ENCODE data around the gene SRRT. TPM values are rescaled to one million over a fixed set of nuclear protein-coding genes. Genes with fewer than 3 reads are reported as not detected.

Gene SRRT
- total and polyA plus RNA-seq, 4 donors = 21.3 to 158 (median 104) TPM

- 100% methylated on average over 2 of the region's 5 CpGs for WGBS (ENCODE audit: insufficient coverage)
- no peaks in the 10 kb centered on the region for H3K9me3 ChIP-seq (ENCODE audit: control insufficient read depth, insufficient read depth, low read length)
- H3K36me3 ChIP-seq (ENCODE audit: control insufficient read depth, insufficient read depth, low read length) = peaks cover 5% of the 10 kb centered on the region
- no peak for DNase-seq (ENCODE audit: low read depth in 4 of 6, low spot score in 6 of 6)
- H3K4me3 ChIP-seq (ENCODE audit: low read depth, low read length) = no peak overlapping the region
- peaks cover 35% of the 10 kb centered on the region for H3K4me1 ChIP-seq (ENCODE audit: control insufficient read depth, insufficient read depth, low read length)
- H3K27ac ChIP-seq (ENCODE audit: low read depth, low read length) = no peak overlapping the region
- peaks cover 21% of the 10 kb centered on the region for H3K27me3 ChIP-seq (ENCODE audit: control insufficient read depth, insufficient read depth, low read length)
Observed at GRCh38 chr7:100832281-100832633, 42.6 kb upstream of the SRRT start.

DNA sequence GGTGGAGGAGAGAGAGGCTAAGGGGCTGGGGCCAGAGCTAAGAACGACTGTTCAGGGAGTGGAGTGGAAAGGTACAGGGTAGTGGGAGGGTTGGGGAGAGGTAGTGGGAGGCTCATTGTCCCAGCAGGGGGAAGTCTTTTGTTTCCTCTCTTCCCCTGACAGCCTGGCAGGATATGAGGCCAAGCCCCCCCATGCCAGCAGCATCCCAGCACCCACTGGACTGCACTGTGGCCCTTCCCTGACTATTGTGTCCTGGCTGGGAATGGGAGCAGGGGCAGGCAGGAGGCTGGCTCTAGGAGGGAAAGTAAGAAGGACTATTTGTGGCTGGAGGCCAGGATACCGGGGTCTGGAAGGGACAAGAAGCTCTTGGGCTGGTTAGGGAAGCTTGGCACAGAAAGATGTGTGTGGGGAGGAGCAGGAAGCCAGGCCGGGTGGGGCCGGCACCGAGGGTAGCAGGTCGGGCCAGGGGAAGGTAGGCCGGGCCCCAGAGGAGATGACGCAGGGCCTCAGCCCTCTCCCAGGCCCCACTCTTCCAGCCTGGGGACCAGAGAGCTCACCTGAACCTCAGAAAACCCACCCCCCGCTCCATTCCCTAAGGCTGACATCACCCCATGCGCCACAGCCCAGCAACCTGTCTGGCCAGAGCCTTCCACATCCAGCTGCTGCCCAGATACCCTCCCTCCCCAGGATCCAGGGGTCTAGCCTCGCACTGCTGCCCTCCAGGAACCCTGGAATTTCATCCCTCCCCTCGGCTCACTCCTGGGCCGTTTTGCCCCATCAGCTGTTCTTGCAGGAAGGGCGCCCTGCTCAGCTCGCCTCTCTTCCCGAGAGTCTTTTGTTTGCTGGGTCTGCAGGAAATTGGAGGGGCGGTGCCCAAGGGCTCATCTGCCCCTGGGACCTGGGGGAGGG lies 38.7 kb upstream of the SRRT start:
- peak in 2 of 6 donors; percentile 24 to 48 for DNase-seq (ENCODE audit: low read depth in 4 of 6, low spot score in 6 of 6)
- Histone ChIP-seq H3K27ac (ENCODE audit: low read depth, low read length) (peak overlapping the region; percentile 92), H3K36me3 (ENCODE audit: control insufficient read depth, insufficient read depth, low read length) (peaks cover 3% of the 10 kb centered on the region), H3K27me3 (ENCODE audit: control insufficient read depth, insufficient read depth, low read length) (no peaks in the 10 kb centered on the region), H3K9me3 (ENCODE audit: control insufficient read depth, insufficient read depth, low read length) (no peaks in the 10 kb centered on the region), H3K4me1 (ENCODE audit: control insufficient read depth, insufficient read depth, low read length) (peaks cover 22% of the 10 kb centered on the region), H3K4me3 (ENCODE audit: low read depth, low read length) (no peak overlapping the region)
- 18% methylated on average over 12 of the region's 17 CpGs for WGBS (ENCODE audit: insufficient coverage)

DNA sequence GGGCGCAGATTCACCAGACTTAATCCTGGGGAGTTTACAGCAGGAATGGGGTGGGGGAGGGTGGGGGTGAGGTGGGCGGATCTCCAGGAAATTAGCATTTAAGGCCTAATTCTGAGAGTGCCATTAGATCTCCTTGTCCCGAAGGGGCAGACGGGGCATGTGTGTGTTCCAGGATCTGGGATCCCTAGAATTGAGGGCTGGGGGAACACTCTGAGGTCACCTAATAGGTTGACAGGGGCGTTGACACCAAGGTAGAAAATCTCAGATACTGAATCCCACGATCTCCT lies 38.1 kb upstream of the SRRT start:
- peaks cover 22% of the 10 kb centered on the region for H3K4me1 ChIP-seq (ENCODE audit: control insufficient read depth, insufficient read depth, low read length)
- H3K36me3 ChIP-seq (ENCODE audit: control insufficient read depth, insufficient read depth, low read length) = peaks cover 3% of the 10 kb centered on the region
- WGBS (ENCODE audit: insufficient coverage) = 11% methylated on average over 3 of the region's 6 CpGs
- H3K9me3 ChIP-seq (ENCODE audit: control insufficient read depth, insufficient read depth, low read length) = no peaks in the 10 kb centered on the region
- peak overlapping the region; percentile 54 for H3K4me3 ChIP-seq (ENCODE audit: low read depth, low read length)
- H3K27me3 ChIP-seq (ENCODE audit: control insufficient read depth, insufficient read depth, low read length) = no peaks in the 10 kb centered on the region
- peak in 1 of 6 donors; percentile 7 for DNase-seq (ENCODE audit: low read depth in 4 of 6, low spot score in 6 of 6)
- H3K27ac ChIP-seq (ENCODE audit: low read depth, low read length) = peak overlapping the region; percentile 92

- H3K36me3 ChIP-seq (ENCODE audit: control insufficient read depth, insufficient read depth, low read length) = peaks cover 3% of the 10 kb centered on the region
- DNase-seq (ENCODE audit: low read depth in 4 of 6, low spot score in 6 of 6) = peak; percentile 82 to 98 (median 86)
- H3K9me3 ChIP-seq (ENCODE audit: control insufficient read depth, insufficient read depth, low read length) = no peaks in the 10 kb centered on the region
- under 1% methylated on average over 32 of the region's 37 CpGs for WGBS (ENCODE audit: insufficient coverage)
- peak overlapping the region; percentile 92 for H3K27ac ChIP-seq (ENCODE audit: low read depth, low read length)
- H3K27me3 ChIP-seq (ENCODE audit: control insufficient read depth, insufficient read depth, low read length) = no peaks in the 10 kb centered on the region
- H3K4me1 ChIP-seq (ENCODE audit: control insufficient read depth, insufficient read depth, low read length) = peaks cover 22% of the 10 kb centered on the region
- peak overlapping the region; percentile 54 for H3K4me3 ChIP-seq (ENCODE audit: low read depth, low read length)
Observed at GRCh38 chr7:100837099-100837836, 37.6 kb upstream of the SRRT start.

- Histone ChIP-seq H3K27ac (ENCODE audit: low read depth, low read length) (no peak overlapping the region), H3K27me3 (ENCODE audit: control insufficient read depth, insufficient read depth, low read length) (no peaks in the 10 kb centered on the region), H3K9me3 (ENCODE audit: control insufficient read depth, insufficient read depth, low read length) (no peaks in the 10 kb centered on the region), H3K4me1 (ENCODE audit: control insufficient read depth, insufficient read depth, low read length) (peaks cover 22% of the 10 kb centered on the region), H3K4me3 (ENCODE audit: low read depth, low read length) (no peak overlapping the region), H3K36me3 (ENCODE audit: control insufficient read depth, insufficient read depth, low read length) (peaks cover 3% of the 10 kb centered on the region)
- DNase-seq (ENCODE audit: low read depth in 4 of 6, low spot score in 6 of 6) = no peak
- WGBS (ENCODE audit: insufficient coverage) = 95% methylated on average over 18 of the region's 18 CpGs
Observed at GRCh38 chr7:100839361-100839760, 35.5 kb upstream of the SRRT start.

DNA sequence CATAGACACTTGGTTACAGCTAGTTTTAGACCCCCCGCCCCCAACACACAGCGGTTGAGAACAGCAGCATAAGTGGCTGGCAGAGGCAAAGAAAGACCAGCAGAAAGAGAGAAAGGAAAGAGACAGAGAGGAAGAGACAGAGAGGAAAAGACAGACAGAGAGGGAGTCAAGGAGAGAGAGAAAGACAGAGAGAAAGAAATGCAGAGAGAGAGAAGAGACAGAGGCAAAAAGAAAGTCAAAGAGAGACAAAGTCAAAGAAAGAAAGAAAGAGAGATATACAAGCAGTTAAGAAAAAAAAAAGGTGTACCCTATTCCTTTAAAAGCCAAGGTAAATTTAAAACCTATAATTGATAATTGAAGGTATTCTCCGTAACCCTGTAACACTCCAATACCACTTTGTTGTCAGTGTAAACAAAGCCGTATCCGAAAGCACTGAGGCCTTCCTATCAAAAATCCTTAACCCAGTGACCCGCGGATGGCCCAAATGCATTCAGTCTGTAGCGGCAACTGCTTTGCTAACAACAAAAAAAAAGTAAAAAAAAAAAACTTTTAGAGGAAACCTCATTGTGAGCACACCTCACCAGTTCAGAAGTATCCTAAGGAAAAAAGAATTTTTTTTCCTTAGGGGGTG lies 34.3 kb upstream of the SRRT start:
- no peak overlapping the region for H3K27ac ChIP-seq (ENCODE audit: low read depth, low read length)
- no peak for DNase-seq (ENCODE audit: low read depth in 4 of 6, low spot score in 6 of 6)
- peaks cover 3% of the 10 kb centered on the region for H3K36me3 ChIP-seq (ENCODE audit: control insufficient read depth, insufficient read depth, low read length)
- 33% methylated on average over 2 of the region's 8 CpGs for WGBS (ENCODE audit: insufficient coverage)
- H3K4me1 ChIP-seq (ENCODE audit: control insufficient read depth, insufficient read depth, low read length) = peaks cover 22% of the 10 kb centered on the region
- H3K9me3 ChIP-seq (ENCODE audit: control insufficient read depth, insufficient read depth, low read length) = no peaks in the 10 kb centered on the region
- no peaks in the 10 kb centered on the region for H3K27me3 ChIP-seq (ENCODE audit: control insufficient read depth, insufficient read depth, low read length)
- no peak overlapping the region for H3K4me3 ChIP-seq (ENCODE audit: low read depth, low read length)

- DNase-seq (ENCODE audit: low read depth in 4 of 6, low spot score in 6 of 6) = no peak
- Histone ChIP-seq H3K36me3 (ENCODE audit: control insufficient read depth, insufficient read depth, low read length) (no peaks in the 10 kb centered on the region), H3K27me3 (ENCODE audit: control insufficient read depth, insufficient read depth, low read length) (no peaks in the 10 kb centered on the region), H3K4me1 (ENCODE audit: control insufficient read depth, insufficient read depth, low read length) (peaks cover 5% of the 10 kb centered on the region), H3K4me3 (ENCODE audit: low read depth, low read length) (no peak overlapping the region), H3K9me3 (ENCODE audit: control insufficient read depth, insufficient read depth, low read length) (no peaks in the 10 kb centered on the region), H3K27ac (ENCODE audit: low read depth, low read length) (no peak overlapping the region)
- 100% methylated on average over 4 of the region's 4 CpGs for WGBS (ENCODE audit: insufficient coverage)
Observed at GRCh38 chr7:100847360-100847759, 27.5 kb upstream of the SRRT start.

DNA sequence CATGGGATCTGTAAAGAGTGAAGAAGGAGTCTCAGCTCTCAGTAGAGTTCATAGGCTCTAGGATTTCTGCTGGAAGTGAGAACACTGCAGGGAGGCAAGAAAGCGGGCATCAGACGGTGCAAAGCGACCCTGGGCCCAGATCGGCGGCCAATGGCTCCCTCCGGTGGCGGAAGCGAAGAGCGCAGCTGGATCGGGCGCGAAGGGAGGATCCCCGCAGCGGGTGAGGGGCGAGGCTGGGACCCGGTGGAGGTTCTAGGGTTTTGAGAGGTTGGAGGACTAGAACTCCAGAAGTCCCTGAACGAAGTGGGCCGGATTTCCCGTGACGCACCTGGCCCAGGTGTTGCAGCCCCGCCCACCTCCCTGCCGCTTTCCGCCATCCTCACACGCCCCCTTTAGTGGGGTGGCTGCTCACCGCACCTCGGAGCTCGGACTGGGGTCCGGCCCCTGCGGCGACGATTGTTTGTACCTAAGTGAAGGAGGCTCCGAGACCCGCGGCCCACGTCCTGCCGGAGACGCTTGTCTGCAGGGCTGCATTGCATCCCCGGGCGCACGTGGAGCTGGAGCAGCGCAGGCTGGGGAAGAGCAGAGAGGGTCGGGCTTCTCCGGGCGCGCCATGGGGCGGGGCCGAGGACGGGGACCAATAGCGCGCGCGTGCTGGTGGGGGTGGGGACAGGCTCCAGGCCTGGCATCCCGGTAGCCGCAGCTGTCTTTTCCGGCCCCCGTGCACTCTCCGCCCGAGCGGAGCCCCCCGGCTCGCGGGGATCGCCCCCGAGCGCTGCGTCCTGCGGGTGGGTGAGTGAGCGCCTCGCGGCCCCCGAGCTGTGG lies 22.6 kb upstream of the SRRT start, which contains the start of gene SLC12A9:
Gene SLC12A9 (plus strand): TSS at position 666 of the 825 bp plus-strand sequence. CDS start 1,485 bp downstream, outside the sequence.
- peak; percentile 71 to 97 (median 81) for DNase-seq (ENCODE audit: low read depth in 4 of 6, low spot score in 6 of 6)
- Histone ChIP-seq H3K4me3 (ENCODE audit: low read depth, low read length) (peak within 1 kb of the TSS; percentile 72), H3K27me3 (ENCODE audit: control insufficient read depth, insufficient read depth, low read length) (no peaks in the 10 kb centered on the region), H3K27ac (ENCODE audit: low read depth, low read length) (peak within 1 kb of the TSS; percentile 36), H3K36me3 (ENCODE audit: control insufficient read depth, insufficient read depth, low read length) (peaks cover 26% of the 10 kb centered on the region), H3K9me3 (ENCODE audit: control insufficient read depth, insufficient read depth, low read length) (no peaks in the 10 kb centered on the region), H3K4me1 (ENCODE audit: control insufficient read depth, insufficient read depth, low read length) (peaks cover 17% of the 10 kb centered on the region)
- WGBS (ENCODE audit: insufficient coverage) = under 1% methylated on average over 71 of the region's 71 CpGs
